Measurements from ENCODE around the gene PLB1.

PLB1 gene

DNA sequence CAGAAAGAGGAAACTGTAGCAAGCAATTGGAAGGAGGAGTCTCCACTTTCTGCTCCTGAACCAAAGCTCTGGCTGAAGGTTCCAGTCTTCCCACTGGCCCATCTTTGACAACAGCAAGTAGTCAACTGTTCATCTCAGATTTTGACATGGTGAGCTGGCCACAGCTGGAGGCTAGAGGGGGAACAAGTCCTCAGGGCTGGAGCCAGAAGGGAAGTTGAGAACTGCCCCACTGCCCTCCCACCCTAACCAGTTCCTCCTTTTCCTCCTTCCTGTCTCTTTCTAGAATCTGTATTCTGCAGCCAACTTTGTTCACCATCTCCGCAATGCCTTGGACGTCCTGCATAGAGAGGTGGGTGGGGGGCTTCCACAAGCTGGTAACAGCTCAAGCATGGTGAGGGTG lies 105.8 kb downstream of the PLB1 start:
- TF ChIP-seq ZFX (IDR thresholded peaks at IDR 0.05) (no peak), CTCF (conservative IDR thresholded peaks at IDR 0.05) (no peak)
- peak overlapping the region; percentile 88 for H3K27ac ChIP-seq

- TF ChIP-seq ZFX (IDR thresholded peaks at IDR 0.05) (no peak), CTCF (conservative IDR thresholded peaks at IDR 0.05) (no peak)
- H3K27ac ChIP-seq: peak overlapping the region; percentile 88
Observed at GRCh38 chr2:28602136-28602660, 106.3 kb downstream of the PLB1 start.

DNA sequence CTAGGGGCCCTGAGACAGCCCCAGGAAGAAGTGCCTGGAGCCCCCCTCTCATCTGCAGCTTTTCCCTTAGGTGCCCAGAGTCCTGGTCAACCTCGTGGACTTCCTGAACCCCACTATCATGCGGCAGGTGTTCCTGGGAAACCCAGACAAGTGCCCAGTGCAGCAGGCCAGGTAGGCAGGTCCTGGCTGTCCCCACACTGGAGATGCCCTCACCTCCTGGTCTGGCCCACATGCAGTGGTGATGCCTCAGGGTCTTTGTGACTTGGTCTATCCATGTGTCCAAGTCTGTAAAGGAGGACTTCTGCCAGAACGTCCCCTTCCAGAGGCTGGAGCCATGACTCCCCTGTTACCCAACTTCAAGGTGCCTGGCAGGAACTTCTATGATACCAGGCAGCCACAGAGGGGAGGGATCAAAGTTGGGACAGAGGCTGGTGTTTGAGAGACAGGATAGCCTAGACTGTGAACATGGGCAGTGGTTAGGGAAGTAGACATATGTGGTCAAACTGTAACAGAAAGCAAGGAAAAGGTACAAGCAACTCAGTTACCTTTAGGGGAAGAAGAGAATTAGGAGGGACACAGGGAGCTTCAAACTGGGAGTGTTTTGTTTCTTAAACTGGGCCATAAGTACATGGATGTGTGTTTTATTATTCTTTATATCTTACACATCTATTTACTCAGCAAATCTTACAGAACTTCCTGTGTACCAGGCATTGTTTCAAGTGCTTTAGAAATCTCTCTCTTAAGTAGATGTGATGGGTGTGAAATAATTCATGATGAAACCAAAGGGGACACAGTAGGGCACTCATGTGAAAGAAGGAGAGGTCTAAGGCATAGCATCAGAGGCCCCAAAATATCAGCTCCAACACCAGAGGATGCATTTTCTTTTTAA lies 107.1 kb downstream of the PLB1 start:
- H3K27ac ChIP-seq: peak overlapping the region; percentile 88
- no peak for TF ChIP-seq ZFX (IDR thresholded peaks at IDR 0.05)
- no peak for TF ChIP-seq CTCF (conservative IDR thresholded peaks at IDR 0.05)

DNA sequence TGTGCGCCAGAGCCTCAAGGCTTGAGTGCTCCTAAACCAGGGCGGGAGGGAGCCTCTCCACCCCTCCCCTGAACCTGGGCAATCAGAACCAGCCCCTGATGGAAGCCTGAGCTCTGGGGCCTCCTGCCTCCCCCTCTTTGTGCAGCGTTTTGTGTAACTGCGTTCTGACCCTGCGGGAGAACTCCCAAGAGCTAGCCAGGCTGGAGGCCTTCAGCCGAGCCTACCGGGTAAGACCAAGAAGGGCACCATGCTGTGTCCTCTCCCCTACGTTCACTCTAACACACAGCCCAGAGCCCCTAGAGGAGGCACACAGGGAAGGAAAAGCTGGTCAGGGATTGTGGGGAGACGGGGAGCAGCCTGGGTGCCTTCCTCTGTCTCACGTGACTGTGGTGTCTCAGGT lies 108.0 kb downstream of the PLB1 start:
- peak overlapping the region; percentile 88 for H3K27ac ChIP-seq
- TF ChIP-seq CTCF (conservative IDR thresholded peaks at IDR 0.05): no peak
- peak; percentile 26; the same call in 1 of the 2 replicates for TF ChIP-seq ZFX (IDR thresholded peaks at IDR 0.05)

GRCh38 chr2:28604284-28604843 lies 108.5 kb downstream of the PLB1 start:
- H3K27ac ChIP-seq: peak overlapping the region; percentile 88

DNA sequence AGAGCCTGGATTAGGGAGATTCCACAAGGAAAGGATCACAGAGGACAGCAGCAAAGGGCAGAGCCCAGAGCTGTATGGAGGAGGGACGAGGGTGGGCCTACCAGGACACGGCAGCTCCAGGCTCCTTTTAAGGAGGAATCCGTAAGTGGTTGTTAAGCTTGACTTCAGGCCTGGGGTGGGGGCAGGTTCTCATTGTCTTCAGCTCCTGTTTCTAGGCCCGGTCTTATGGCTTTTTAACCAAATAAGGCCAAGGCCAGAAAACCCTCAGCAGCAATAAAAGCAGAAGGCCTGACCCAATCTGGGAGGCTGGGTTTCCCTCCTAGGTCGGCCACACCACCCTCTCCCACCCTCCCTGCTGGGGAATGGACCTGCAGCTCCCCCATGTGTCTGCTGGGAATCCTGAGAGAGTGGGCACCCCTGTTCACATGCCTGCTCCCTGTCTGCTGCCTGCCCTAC lies 111.2 kb downstream of the PLB1 start:
- H3K27ac ChIP-seq: no peak overlapping the region

More at GRCh38 chr2:28604284-28604843, 108.5 kb downstream of the PLB1 start:
- TF ChIP-seq ZFX (IDR thresholded peaks at IDR 0.05): no peak
- no peak for TF ChIP-seq CTCF (conservative IDR thresholded peaks at IDR 0.05)

More for the DNA sequence above, 111.2 kb downstream of the PLB1 start:
- no peak for TF ChIP-seq CTCF (conservative IDR thresholded peaks at IDR 0.05)
- no peak for TF ChIP-seq ZFX (IDR thresholded peaks at IDR 0.05)
